ENCODE measurements around the gene NHEJ1.
A peak's percentile ranks its signal among the peaks of the same experiment; 100 is the strongest.

Gene NHEJ1

GRCh38 chr2:219122202-219122980 is 38.2 kb downstream of the NHEJ1 start:
- DNase-seq = peak in 1 of 2 experiments; percentile 57

GRCh38 chr2:219120082-219120481 is 40.5 kb downstream of the NHEJ1 start:
- no peak for DNase-seq

DNA sequence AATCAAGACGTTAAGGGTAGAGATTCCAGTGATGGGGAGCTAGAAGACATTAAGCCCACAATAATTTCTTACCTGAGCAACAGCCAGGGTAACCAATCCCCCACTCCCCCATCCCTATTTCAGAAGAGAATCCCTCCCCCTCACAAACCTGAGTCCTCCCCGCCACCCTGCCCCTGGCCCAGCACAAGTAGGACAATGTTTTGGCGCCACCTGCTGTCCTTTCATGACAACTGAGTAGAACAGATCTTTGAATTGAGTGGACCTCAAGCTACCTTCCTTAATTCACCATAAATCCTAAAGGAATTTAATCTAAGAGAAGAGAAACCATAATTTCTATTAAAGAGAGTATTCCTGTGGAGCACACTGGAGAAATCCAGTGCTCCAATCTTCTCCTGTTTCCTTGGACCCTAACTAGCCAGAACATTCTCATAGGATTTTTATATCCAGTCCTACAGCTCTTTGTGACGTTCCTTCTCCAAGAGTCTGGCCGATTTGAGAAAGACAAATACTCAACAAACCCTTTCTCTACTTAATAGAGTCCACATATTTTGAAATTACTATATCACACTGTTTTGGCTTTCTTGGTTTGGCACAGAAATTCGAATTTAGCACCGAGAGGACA is 41.1 kb downstream of the NHEJ1 start:
- peak; percentile 19 to 71 for DNase-seq

GRCh38 chr2:219118504-219118903 is 42.1 kb downstream of the NHEJ1 start:
- DNase-seq = no peak

DNA sequence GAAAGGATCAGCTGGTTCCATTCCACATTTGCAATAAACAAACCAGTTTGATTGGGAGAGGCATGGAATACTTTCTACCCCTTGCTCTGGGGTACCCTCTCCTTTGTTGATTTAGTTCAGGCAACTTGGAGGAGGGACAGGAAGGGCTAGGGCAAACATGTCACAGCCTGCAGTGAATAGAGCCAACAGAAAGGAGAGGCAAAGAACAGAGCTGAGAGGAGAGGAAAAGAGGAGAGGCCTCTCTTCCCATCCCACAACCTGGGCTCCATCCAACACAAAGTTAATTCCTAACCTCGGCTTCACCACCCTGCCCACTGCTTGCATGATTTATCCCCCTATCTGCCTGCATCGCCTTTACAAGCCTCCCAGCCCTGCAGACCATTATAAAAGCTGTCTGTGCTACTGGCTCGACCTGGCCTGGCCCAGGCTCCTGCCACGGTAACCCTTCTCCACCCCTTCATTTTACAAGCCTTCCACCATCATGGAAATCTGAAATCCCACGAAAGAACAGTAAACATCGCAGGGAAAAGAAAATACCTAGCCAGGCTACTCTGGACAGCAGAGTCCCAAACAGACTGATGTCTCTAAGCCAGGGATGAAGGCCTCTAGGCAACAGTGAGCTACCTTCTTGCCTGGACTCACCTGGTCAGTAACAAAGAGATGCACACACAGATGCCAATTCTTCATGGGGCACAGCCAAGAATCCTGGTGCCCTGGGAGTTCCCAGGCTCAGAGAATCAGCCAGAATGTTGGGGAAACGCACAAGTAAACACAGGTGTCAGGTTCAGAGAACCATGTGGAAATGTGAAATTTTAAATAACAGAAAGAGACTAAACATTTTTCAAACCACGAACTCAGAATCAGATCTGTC is 43.6 kb downstream of the NHEJ1 start:
- DNase-seq = no peak

- peak in 1 of 2 experiments; percentile 40 for DNase-seq
Observed at GRCh38 chr2:219112651-219113338, 47.8 kb downstream of the NHEJ1 start.

GRCh38 chr2:219112062-219112406 is 48.6 kb downstream of the NHEJ1 start:
- DNase-seq = no peak

- DNase-seq = no peak
Observed at GRCh38 chr2:219111375-219112061, 49.1 kb downstream of the NHEJ1 start.

DNA sequence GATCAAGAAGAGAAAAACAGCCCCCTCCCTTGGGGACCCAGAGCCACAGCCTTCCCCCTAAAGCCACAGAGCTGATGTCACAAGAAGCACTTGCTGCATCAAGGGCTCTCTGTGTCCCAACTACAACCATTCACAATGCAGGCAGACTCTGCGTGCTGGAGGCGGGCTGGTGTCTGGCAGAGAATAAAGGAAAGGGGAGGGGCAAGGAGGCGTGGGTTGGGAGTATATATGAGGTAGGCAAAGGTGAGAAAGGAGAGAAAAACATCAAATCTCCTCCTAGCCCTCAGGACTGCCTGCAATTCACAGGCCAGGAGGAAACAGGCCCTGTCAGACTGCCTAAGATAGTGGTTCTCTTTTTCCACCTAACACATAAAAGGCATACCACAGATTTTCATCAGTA is 51.1 kb downstream of the NHEJ1 start:
- DNase-seq = no peak

GRCh38 chr2:219107758-219108157 is 52.9 kb downstream of the NHEJ1 start:
- no peak for DNase-seq

GRCh38 chr2:219106251-219106650 is 54.4 kb downstream of the NHEJ1 start:
- DNase-seq = no peak

- DNase-seq = peak; percentile 27 to 65
Observed at GRCh38 chr2:219104107-219105035, 56.2 kb downstream of the NHEJ1 start.

DNA sequence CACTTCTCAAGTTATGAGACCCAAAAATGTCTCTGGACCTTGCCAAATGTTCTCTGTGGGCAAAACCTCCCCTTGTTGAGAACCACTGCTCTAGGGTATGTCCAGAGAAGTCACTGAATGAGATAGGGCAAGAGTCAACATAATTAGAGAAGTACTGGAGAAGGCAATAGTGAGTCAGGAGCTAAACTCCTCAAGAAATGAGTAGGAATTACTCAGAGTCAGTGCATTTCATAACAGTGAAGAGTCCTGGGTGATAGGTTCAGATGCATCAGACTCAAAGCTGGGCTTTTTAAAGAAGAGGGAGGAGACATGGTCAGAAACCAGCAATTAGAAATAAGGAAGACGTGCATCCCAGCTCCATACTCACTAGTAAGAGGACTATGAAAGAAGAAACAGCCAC is 61.3 kb downstream of the NHEJ1 start:
- DNase-seq = no peak

- no peak for DNase-seq
Observed at GRCh38 chr2:219095406-219095935, 65.1 kb downstream of the NHEJ1 start.

GRCh38 chr2:219094171-219094570 is 66.4 kb downstream of the NHEJ1 start:
- DNase-seq = no peak

- no peak for DNase-seq
Observed at GRCh38 chr2:219090436-219091299, 69.9 kb downstream of the NHEJ1 start.

DNA sequence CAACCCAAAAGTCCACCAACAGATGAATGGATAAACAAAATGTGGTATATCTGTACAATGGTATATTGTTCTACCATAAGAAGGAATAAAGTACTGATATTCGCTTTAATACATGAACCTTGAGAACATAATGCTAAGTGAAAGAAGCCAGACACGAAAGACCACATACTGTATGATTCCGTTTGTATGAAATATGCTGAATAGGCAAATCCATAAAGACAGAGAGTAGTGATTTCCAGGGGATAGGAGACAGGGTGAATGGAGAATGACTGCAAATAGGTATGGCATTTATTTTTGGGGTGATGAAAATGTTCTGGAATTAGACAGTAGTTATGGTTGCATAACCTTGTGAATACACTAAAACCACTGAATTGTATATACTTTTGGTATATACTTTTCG is 71.3 kb downstream of the NHEJ1 start:
- no peak for DNase-seq

DNA sequence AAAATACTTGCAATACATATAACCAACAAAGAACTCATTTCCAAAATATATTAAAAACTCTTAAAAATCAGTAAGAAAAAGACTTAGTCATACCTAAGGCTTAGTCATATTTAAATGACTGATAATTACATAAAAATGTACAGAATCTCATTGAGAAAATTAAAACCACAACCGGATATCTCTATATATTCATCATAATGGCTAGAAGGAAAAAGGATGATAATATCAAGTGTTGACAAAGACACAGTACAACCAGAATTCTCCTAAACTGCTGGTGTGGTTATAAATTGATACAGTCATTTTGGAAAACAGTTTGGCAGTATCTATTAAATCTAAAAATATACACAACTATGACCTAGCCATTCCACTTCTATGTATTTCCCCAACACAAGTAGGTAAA is 72.8 kb downstream of the NHEJ1 start:
- no peak for DNase-seq

DNA sequence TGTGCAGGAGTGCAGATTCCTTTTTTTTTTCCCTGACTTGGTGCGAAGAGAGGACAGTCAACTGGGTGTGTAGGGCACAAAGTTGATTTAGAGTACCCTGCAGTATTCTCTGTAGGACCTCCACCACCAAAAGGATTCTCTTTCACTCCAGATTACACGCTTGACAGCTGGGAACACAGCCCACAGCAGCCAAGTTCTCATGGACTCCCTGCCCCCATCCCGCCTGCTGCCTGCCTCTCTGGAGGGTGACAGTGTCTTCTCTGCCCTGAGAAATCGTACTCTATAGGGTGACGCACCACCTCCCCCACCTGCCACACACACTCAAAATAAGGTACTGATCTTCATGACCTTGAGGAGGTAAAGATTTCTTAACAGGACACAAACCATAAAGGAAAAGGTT is 73.3 kb downstream of the NHEJ1 start:
- DNase-seq = no peak

DNA sequence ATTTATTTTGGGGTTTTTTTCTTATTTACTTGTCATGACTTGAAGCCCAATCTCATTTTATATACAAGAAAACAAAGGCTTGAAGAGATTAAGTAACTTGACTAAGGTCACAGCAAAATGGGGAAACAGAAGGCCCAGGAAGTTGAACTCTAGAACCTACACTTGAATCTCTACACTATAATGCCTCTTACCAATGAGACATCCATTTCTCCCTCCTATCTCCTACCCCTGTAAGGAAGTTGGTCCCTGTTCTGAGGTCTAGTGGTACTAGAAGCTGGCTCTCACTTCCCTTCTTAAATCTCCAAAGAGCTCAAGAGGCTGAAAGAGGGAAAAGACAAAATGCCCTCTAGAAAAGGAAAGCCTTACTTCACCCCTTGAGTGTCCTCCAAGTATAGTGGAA is 74.4 kb downstream of the NHEJ1 start:
- DNase-seq = no peak
